ENCODE data around the gene CASP2.
"Not testable (repeated sequence)": the region's sequence is repeated elsewhere in the genome, so short reads cannot be mapped to it uniquely, and the experiment has no call there.

Gene CASP2

DNA sequence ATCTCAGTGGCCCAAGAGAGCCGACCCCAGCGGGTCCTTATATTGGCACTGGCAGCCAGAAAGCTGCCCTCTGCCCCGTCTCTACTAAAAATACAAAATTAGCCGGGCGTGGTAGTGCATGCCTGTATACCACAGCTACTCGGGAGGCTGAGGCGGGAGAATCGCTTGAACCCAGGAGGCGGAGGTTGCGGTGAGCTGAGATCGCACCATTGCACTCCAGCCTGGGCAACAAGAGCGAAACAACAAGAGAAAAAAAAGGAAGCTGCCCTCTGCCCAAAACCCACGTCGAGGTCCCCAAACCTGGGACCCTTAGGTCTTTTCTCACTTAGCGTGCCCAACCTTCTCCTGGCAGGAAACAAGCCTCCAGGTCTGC lies 24.0 kb upstream of the CASP2 start:
- DNase-seq (ENCODE audit: low spot score): not testable (repeated sequence)

DNA sequence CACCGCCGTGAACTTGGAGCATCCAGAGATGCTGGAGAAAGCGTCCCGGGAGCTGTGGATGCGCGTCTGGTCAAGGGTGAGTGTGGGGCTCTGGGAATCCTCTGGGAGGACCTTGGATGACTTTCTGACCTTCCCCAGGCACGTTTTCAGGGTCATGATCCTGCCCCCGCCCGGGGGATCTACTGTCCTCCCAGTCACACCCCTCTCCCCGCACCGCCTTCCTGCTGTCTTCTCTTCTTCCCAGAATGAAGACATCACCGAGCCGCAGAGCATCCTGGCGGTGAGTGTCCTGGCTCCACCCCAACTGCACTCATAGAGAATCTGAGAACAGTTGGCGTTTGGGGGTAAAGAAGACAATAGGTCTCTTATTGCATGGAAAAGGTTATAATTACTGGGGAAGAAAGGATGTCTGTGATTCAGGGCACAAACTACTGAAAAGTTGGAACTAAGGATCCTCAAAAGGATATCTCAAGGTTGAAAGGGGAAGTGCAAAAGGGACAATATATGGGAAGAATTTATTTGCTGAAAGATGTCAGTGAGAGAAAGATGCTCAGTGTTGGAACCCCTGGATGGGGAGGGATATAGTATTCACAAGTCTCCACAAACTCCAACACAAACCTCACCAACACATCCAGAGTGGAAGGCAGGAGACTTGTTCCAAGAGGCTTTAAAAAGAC lies 23.0 kb upstream of the CASP2 start:
- peak; percentile 47 for DNase-seq (ENCODE audit: low spot score)

DNA sequence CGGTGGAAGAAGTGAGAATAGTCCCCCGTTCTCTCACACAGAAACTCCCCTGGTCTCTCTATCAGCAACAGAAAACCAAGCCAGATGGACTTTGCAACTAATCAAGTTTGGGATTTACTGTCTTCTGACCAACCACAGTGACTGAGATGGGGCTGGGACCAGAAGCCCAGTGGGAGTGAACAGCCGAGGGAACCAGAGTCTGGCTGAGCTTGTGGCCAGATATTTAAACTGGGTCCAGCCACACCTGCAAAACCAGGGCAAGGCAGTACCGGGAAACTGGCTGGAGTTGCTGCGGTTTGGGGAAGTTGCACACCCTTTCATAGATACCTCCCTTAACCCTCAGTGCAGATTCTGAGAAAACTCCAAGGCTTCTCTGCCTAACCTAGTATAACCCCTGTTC lies 18.9 kb upstream of the CASP2 start:
- DNase-seq (ENCODE audit: low spot score): no peak

DNA sequence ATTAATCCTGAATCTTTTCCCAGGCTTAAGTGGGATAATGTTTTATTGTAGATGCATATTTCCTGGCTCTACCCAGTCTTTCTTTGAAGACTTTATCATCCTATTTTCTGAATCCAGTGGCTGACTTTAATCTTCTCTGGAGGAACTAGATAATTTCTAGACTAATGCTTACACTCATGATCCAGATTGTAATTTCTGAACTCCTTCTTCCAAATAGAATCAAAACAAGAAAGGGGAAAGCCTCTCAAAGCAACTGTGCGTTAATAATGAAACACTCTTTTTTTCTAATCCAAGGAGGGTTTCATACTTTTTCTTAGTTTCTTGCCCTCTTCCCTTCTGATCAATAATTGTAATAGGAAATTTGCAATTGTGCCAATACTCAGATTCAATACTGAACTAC lies 16.9 kb upstream of the CASP2 start:
- DNase-seq (ENCODE audit: low spot score): no peak

DNA sequence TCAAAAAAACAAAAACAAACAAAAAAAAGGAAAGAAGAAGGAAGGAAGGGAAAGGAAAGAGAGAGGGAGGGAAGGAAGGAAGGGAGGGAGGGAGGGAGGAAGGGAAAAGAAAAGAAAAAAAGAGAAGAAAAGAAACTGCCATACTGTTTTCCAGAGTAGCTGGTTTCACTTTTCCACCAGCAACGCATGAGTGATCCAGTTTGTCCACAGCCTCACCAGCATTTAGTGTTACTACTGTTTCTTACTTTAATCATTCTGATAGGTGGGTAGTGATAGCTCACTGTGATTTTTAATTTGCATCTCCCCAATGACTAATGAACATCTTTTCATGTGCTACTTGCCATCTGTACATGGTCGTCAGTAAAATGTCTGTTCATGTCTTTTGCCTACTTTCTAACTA lies 15.3 kb upstream of the CASP2 start:
- DNase-seq (ENCODE audit: low spot score): no peak

DNA sequence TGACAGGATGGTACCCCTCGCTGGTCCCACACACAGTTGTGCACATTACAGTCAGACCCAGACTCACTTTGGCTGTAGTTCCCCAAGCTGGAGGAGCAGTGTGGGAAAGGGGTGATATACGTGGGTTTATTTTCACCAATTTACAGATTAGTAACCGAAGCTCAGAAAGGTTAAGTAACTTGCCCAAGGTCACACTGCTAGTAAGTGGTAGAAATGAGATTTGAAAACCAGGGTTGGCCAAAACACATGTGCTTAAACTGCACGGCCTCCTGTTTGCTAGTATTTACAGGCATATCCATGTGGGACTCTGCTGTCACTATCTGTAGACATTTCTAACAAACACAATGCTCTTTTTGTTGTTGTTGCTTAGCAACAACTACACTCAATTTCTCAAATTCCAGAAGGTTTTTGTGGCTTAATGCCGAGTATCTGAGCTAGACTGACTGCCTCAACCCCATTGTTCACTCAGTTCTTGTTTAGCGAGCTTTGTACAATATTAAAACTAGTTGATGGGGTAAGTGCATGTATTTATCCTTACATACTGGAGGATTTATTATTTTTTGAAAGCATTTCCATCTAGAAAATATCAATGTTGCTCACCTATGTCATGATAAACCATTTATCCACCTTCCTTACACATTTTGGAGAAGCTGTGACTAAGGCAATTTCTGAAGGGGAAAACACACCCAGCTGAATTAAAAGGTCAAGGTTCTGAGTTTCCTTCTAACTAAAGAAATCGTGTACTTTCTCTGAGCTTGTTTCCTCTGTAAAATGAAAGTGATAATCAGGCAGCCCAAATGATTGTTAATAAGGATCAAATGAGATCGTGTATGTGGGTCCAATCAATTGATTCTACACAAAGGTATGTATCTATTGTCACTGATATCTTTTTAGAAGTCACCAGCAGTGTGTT lies 8.7 kb upstream of the CASP2 start:
- peak; percentile 72 for DNase-seq (ENCODE audit: low spot score)

DNA sequence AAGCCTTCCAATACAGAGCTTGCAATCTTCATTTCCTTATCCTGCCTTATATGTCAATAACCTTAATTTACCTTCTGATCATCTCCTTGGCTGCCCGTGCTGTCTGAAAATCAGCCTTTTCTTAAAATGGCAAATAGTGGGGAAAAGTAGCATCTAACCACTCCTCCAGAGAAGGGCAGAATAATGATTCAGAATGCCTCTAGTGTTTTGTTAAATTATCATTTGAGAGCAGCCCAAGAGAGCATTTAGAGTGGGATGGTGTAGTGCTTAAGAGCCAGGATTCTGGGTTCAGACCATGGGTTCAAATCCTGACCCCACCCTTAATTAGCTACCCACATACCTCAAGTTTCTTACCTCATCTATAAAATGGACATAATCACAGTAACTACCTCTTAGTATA lies 8.0 kb upstream of the CASP2 start:
- DNase-seq (ENCODE audit: low spot score): no peak

DNA sequence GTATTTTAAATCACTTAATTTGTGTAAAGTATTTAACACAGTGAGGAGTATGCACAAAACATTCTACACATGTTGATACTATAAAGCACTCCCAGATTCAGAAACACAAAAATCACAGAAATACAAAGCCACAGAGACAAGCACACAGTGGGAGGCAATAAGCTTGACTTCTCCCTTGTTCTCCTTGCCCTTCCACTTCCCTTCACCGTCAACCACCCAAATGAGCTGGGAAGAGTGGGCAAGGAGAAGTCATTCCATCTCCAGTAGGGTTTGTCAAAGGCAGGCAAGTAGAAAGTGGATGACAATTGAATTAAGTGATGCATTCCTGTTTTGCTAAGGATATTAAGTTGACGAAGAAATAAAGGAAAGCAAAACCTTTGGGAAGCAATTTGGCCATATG lies 7.6 kb upstream of the CASP2 start:
- no peak for DNase-seq (ENCODE audit: low spot score)

DNA sequence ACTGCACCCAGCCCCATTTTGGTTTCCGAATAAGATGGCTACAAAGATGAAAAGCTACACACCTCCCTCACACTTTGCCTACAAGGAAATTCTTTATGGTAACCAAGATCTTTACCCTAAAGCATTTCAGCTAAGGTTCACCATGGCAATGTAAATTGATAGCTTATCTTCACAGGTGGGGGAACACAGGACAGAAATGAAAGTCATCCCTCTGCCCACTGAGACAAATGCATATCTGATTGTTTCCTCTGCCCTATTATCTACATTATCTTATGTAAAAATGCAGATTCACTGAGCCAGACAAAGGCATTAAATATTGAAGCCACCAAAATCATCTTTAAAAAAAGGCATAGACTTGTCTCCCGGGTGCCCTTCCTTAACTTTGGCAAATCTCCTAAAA lies 6.6 kb upstream of the CASP2 start:
- no peak for DNase-seq (ENCODE audit: low spot score)

DNA sequence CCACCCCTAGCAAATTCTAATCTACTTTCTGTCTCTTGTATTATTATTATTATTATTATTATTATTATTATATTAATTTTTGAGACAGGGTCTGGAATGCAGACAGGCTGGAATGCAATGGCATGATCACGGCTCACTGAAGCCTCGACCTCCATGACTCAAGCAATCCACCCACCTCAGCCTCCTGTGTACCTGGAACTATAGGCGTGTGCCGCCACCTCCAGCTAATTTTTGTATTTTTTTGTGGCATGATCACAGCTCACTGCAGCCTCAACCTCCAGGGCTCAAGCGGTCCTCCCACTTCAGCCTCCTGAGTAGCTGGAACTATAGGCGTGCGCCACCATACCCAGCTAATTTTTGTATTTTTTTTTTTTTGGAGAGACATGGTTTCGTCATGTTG lies 6.0 kb upstream of the CASP2 start:
- DNase-seq (ENCODE audit: low spot score): no peak

DNA sequence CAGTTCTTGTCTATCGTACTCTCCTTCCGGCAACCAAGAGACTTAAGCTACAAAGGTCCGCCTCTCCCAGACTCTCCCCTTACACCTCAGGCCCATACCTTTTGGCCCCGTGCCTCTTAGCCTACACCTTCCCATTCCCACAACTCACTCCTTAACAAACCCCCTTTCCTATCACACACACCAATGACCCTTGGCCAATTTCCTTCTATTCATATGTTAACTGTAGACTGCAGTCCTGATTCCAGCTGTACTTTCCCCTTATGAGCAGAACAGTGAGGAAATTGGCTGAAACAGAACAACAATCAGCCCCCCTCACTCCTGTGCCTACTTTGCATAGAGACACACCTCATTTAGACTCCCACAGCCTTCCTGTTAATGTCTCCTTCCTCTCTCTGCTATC lies 4.8 kb upstream of the CASP2 start:
- no peak for DNase-seq (ENCODE audit: low spot score)

DNA sequence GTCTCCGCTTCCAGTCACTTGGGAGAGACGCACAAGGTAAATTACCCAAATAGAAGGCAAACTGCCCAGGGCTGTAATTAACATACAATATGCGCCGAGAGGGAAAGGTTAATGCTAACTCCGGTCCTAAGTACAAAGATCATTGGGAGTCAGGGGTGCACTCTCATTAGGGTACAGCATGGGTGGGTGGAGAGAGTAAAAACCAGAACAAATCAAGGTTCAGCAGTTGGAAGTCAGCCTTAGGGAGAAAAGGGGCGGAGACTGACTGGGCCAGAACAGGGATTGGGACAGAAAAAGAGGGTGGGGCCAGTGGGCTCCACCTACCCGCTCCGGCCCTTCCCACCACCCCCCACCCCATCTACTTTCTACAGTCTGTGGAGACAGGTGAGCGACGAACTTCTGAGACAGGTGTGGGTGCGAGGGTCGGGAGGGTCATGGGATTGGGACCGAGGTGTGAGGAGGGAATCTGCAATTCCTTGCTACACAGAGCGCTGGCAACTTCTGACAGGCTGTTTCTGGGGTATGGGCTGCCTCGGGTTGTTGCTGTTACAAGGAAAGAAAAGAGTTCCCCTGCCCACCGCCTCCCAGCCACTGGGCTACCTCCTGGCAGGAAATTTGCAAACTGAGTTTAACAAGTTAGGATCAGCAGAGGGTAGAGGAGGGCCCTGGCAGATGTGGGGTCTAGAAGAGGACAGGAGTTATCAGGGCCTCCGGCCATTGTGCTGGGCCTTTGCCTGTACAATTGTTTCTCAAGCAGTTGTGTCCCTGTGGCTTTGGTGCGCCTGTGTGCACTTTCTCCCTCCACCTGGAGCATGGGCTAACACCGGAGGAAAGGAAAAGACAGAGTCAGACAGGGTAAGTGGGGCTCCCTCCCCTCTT lies 3.3 kb upstream of the CASP2 start, which contains the start of gene TMEM139:
TMEM139 (plus strand) TSS at position 368 of the 879 bp plus-strand sequence. CDS start 1,000 bp downstream, outside the sequence.
- DNase-seq (ENCODE audit: low spot score): no peak

DNA sequence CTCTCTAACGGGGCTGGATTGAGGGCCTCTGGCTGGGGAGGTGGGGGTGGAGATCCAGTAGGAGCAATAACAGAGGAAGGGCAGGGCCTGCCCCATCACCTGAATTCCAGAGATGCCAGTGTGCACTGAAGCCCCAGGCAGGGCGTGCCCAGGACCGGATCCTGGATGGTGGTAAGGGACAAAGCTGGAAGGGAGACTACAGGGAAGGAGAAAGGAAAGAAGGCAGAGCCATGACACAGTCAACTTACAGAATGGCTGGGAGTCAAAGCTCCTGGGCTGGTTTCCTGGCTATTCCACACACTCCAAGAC lies 2.7 kb upstream of the CASP2 start:
- no peak for DNase-seq (ENCODE audit: low spot score)

DNA sequence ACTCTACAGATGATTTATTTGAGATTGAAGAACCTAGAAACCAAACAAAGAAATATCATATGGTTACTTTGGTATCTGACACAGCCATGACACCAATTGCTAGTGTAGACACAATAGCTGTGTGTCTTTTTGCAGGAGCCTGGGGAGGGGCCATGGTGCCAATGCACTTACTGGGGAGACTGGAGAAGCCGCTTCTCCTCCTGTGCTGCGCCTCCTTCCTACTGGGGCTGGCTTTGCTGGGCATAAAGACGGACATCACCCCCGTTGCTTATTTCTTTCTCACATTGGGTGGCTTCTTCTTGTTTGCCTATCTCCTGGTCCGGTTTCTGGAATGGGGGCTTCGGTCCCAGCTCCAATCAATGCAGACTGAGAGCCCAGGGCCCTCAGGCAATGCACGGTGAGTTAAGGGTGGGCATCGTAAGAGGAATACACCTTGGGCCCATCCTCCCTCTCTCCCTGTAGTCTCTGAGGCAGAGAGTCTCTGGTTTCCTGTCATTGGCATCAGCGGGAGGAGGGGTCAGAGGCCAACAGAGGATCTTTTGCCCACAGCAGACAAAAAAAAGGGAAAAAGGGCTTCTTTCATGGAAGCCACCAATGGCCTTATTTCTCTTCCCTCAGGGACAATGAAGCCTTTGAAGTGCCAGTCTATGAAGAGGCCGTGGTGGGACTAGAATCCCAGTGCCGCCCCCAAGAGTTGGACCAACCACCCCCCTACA lies 2.2 kb upstream of the CASP2 start:
- no peak for DNase-seq (ENCODE audit: low spot score)

DNA sequence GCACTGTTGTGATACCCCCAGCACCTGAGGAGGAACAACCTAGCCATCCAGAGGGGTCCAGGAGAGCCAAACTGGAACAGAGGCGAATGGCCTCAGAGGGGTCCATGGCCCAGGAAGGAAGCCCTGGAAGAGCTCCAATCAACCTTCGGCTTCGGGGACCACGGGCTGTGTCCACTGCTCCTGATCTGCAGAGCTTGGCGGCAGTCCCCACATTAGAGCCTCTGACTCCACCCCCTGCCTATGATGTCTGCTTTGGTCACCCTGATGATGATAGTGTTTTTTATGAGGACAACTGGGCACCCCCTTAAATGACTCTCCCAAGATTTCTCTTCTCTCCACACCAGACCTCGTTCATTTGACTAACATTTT lies 1.6 kb upstream of the CASP2 start:
- DNase-seq (ENCODE audit: low spot score): no peak

DNA sequence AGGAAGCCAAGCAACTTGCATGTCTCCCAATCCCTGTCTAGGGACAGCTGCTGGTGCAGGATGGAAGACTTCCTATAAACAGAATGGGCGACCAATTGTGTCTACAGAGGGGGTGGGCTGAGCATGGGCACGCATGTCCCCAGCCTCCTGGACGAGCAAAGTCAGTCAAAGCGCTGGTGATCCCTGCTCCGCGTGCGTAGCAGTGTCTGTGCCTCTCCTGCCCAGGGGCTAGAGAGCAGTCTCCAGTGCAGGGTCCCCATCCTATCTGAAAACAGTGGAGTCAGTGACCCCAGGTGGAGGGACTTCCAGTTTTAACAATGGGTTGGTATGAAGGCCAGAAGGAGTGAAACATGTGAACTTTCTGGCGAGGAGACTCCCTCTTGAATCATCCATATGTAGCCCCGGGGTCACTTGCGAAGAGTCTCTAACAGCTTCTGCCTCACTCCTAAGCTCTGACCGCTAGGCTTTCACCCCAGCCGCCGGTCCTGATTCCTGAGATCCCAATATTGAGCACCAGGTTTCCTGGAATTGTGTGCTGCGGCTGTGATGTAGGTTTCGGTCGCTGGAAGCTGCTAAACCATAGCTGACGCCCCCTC lies 714 bp upstream of the CASP2 start:
- DNase-seq (ENCODE audit: low spot score): no peak

DNA sequence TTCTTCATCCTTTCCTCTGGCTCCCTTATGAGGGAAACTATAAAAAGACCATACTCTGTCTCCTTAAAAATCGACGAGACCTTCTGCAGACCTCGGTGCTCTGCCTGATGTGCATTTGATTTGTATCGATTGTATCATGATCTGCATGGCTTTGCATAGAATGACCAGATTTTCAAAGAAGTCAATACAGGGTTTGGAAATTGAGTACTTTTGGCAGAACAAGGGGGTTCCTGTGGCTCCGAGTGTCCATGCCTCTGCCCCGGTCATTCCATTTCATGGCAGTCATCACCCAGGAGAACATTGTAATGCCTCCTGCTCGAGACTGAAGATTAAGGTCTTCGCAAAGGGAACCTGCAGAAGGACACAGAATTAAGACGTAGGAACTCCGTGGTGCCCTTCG lies 685 bp downstream of the CASP2 start:
- no peak for DNase-seq (ENCODE audit: low spot score)

DNA sequence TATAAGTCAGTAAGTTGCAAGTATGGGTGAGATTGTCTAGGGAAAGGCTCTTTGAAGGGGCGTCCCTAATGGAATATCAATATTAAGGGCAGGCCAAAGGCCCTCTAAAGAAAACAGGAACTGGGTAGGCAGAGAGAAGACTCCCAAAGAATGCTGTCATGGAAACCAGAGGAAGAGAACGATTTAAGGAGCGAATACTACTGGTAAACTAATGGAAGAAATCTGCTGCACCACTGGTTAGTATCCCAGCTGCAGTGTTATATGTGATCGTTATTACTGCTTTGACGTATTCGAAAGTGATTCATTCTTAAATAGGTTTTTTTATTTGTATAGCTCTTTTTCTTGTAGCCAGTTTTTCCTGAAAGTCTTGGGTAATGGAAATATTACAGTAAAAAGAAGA lies 1.3 kb downstream of the CASP2 start:
- DNase-seq (ENCODE audit: low spot score): no peak

DNA sequence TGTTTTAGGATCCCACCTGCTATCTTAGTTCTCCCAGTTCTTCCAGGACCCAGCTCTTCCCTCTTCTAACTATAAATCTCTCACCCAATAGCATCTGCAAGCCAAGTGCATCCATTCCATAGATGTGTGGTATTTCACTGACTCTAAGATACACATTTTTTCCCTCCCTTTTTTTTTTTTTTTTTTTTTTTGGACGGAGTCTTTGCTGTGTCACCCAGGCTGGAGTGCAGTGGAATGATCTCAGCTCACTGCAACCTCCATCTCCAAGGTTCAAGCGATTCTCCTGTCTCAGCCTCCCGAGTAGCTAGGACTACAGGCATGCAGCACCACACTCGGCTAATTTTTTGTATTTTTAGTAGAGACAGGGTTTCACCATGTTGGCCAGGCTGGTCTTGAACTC lies 1.7 kb downstream of the CASP2 start:
- not testable (repeated sequence) for DNase-seq (ENCODE audit: low spot score)

DNA sequence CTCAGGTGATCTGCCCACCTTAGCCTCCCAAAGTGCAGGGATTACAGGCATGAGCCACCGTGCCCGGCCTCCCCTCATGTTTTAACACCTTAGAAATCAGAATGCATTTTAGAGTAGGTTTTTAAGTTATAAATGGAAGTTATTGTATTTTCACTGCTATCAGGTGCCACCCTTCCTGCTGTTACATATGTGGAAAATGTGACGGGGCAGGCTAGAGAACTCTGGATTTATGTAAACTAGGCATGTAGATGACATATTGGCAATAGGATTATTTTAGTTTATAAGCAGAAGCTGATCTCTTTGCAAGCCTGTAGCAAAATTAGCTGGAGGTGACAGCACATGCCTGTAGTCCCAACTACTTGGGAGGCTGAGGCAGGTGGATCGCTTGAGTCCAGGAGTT lies 2.1 kb downstream of the CASP2 start:
- DNase-seq (ENCODE audit: low spot score): no peak

DNA sequence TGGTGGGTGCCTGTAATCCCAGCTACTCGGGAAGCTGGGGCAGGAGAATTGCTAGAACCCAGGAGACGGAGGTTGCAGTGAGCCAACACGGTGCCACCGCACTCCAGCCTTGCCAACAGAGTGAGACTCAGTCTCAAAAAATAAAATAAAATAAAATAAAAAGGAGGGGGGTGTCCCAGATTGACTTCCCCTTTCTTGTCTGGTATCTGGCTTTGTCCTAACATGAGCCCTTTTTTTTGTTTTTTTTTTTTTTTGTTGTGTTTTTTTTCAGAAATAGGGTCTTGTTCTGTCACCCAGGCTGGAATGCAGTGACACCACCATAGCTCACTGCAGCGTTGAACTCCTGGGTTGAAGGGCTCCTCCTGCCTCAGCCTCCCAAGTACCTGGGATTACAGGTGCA lies 4.7 kb downstream of the CASP2 start:
- DNase-seq (ENCODE audit: low spot score): no peak

DNA sequence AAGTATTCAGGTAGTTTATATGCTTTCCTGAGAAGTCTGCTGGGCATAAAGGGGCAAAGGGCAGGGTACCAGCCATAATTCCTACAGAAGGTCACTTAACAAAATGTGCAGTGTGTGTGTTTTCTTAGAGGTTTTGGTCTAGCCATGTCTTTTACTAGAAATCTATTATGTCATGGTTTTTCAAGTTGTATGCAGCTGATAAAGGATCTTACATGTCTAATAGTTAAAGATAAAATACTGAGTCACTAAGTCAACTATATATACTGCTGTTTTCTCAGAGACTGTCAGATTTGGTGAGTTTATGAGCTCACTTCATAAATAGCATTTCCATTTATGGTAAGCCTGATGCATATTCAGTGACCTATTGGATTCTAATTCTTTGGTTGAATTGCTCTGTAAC lies 7.7 kb downstream of the CASP2 start:
- peak; percentile 19 for DNase-seq (ENCODE audit: low spot score)
